CD4-positive, CD25-positive, alpha-beta regulatory T cell (primary cell): ENCODE data around the gene FCN1. TPM values are rescaled to one million over a fixed set of nuclear protein-coding genes. Genes with fewer than 3 reads are reported as not detected.

ENCODE experiments used
- ATAC-seq, 2 donors: fragments of 150-1000 bp; cut with Tn5 transposase; one replicate each; pipeline ENCODE4 v1.10.0; 2021; ENCODE audit warnings: low read depth in 2 of 2, moderate number of reproducible peaks in 2 of 2, moderate library complexity in 1 of 2
- DNase-seq, 3 donors: peaks; one replicate each; pipeline versions ENCODE4 v3.0.0 to v3.0.0-alpha.2; 2012 to 2022; ENCODE audit warnings: mixed read lengths in 1 of 3
- H3K27ac ChIP-seq: one replicate; pipeline ENCODE4 v1.7.0; 2013; ENCODE audit warnings: mild to moderate bottlenecking, low read length; ENCODE audit not compliant: insufficient read depth, poor library complexity, severe bottlenecking
- H3K27me3 ChIP-seq: one replicate; pipeline ENCODE4 v1.7.0; 2013; ENCODE audit warnings: low read length; ENCODE audit not compliant: control insufficient read depth, insufficient read depth
- H3K36me3 ChIP-seq: one replicate; pipeline ENCODE4 v1.7.0; 2013; ENCODE audit warnings: mild to moderate bottlenecking, low read length, moderate library complexity; ENCODE audit not compliant: control insufficient read depth, insufficient read depth
- H3K4me1 ChIP-seq: 2 replicates; pipeline ENCODE4 v1.7.0; 2013; ENCODE audit warnings: mild to moderate bottlenecking, low read length; ENCODE audit not compliant: insufficient read depth, control insufficient read depth, poor library complexity, severe bottlenecking
- H3K4me3 ChIP-seq: one replicate; pipeline ENCODE4 v1.7.0; 2013; ENCODE audit warnings: low read depth, mild to moderate bottlenecking, low read length, moderate library complexity
- H3K9me3 ChIP-seq, 2 experiments: 1 replicate in 1 of 2; 2 replicates in 1 of 2; pipeline ENCODE4 v1.7.0; 2013; ENCODE audit warnings: low read length in 2 of 2, mild to moderate bottlenecking in 1 of 2, moderate library complexity in 1 of 2; ENCODE audit not compliant: control insufficient read depth in 2 of 2
- H3K27ac Mint-ChIP-seq, 3 donors: one replicate each; pipeline ENCODE4 v1.8.0; 2020 to 2022; ENCODE audit warnings: mild to moderate bottlenecking in 3 of 3, mixed read lengths in 3 of 3, moderate library complexity in 2 of 3
- H3K27me3 Mint-ChIP-seq: one replicate; pipeline ENCODE4 v1.8.0; 2022; ENCODE audit warnings: mild to moderate bottlenecking, mixed read lengths
- H3K36me3 Mint-ChIP-seq: one replicate; pipeline ENCODE4 v1.8.0; 2020; ENCODE audit warnings: mixed read lengths
- H3K4me1 Mint-ChIP-seq, 4 donors: one replicate each; pipeline ENCODE4 v1.8.0; 2020 to 2022; ENCODE audit warnings: mixed read lengths in 4 of 4, mild to moderate bottlenecking in 1 of 4
- H3K4me3 Mint-ChIP-seq, 4 donors: one replicate each; pipeline ENCODE4 v1.8.0; 2020 to 2022; ENCODE audit warnings: mild to moderate bottlenecking in 4 of 4, mixed read lengths in 4 of 4, moderate library complexity in 3 of 4
- H3K9me3 Mint-ChIP-seq, 7 donors: one replicate each; pipeline ENCODE4 v1.8.0; 2020 to 2022; ENCODE audit warnings: mixed read lengths in 7 of 7, mild to moderate bottlenecking in 3 of 7, moderate library complexity in 2 of 7
- polyA plus RNA-seq, 4 donors: library from polyadenylated mRNA; unstranded; fragments of 300-500 nt; fragmentation: Illumina TruSeq; gene quantifications; one replicate each; pipeline ENCODE4 v1.2.3, GENCODE V29; 2021
- total RNA-seq: library from RNA; stranded (reverse); gene quantifications from one replicate; pipeline ENCODE4 v1.2.3, GENCODE V29; 2022

Gene FCN1
- total and polyA plus RNA-seq, 5 donors from 2014 or later = 0.72 to 7.1 (median 2.1) TPM; not detected in 2

- Mint-ChIP-seq H3K27ac (no peak overlapping the region), H3K4me1 (no peaks in the 10 kb centered on the region), H3K9me3 (peaks cover 0 to 5% (median 0%) of the 10 kb centered on the region in 7 donors), H3K4me3 (no peak overlapping the region), H3K36me3 (no peaks in the 10 kb centered on the region), H3K27me3 (no peaks in the 10 kb centered on the region)
- H3K9me3 ChIP-seq = no peaks in the 10 kb centered on the region
- no peaks in the 10 kb centered on the region for H3K36me3 ChIP-seq
- no peaks in the 10 kb centered on the region for H3K27me3 ChIP-seq
- no peak for ATAC-seq
- H3K4me3 ChIP-seq = no peak overlapping the region
- no peak for DNase-seq
- H3K27ac ChIP-seq = no peak overlapping the region
- H3K4me1 ChIP-seq = no peaks in the 10 kb centered on the region
These were observed 32.1 kb upstream of the FCN1 start for GRCh38 chr9:134949681-134950385.

GRCh38 chr9:134948149-134948548 is 30.4 kb upstream of the FCN1 start:
- Mint-ChIP-seq H3K27me3 (no peaks in the 10 kb centered on the region), H3K9me3 (peaks cover 0 to 5% (median 0%) of the 10 kb centered on the region in 7 donors), H3K36me3 (no peaks in the 10 kb centered on the region), H3K27ac (no peak overlapping the region), H3K4me1 (no peaks in the 10 kb centered on the region), H3K4me3 (no peak overlapping the region)
- DNase-seq (no peak), ATAC-seq (no peak)
- no peak overlapping the region for H3K27ac ChIP-seq
- no peaks in the 10 kb centered on the region for H3K36me3 ChIP-seq
- H3K4me1 ChIP-seq = no peaks in the 10 kb centered on the region
- no peaks in the 10 kb centered on the region for H3K9me3 ChIP-seq
- H3K4me3 ChIP-seq = no peak overlapping the region
- no peaks in the 10 kb centered on the region for H3K27me3 ChIP-seq

GRCh38 chr9:134947265-134947955 is 29.7 kb upstream of the FCN1 start:
- ATAC-seq (no peak), DNase-seq (no peak)
- H3K4me3 ChIP-seq = no peak overlapping the region
- no peak overlapping the region for H3K4me3 Mint-ChIP-seq
- H3K4me1 Mint-ChIP-seq = no peaks in the 10 kb centered on the region
- H3K27ac Mint-ChIP-seq = no peak overlapping the region
- H3K4me1 ChIP-seq = no peaks in the 10 kb centered on the region
- H3K36me3 ChIP-seq = no peaks in the 10 kb centered on the region
- H3K9me3 ChIP-seq = no peaks in the 10 kb centered on the region
- H3K9me3 Mint-ChIP-seq = peaks cover 0 to 5% (median 0%) of the 10 kb centered on the region in 7 donors
- H3K36me3 Mint-ChIP-seq = no peaks in the 10 kb centered on the region
- H3K27me3 Mint-ChIP-seq = no peaks in the 10 kb centered on the region
- no peaks in the 10 kb centered on the region for H3K27me3 ChIP-seq
- H3K27ac ChIP-seq = no peak overlapping the region

GRCh38 chr9:134946663-134947062 is 29.0 kb upstream of the FCN1 start:
- H3K27ac ChIP-seq = no peak overlapping the region
- no peaks in the 10 kb centered on the region for H3K27me3 ChIP-seq
- no peak overlapping the region for H3K27ac Mint-ChIP-seq
- no peaks in the 10 kb centered on the region for H3K36me3 ChIP-seq
- no peak for ATAC-seq
- no peaks in the 10 kb centered on the region for H3K36me3 Mint-ChIP-seq
- H3K9me3 Mint-ChIP-seq = peaks cover 0 to 2% (median 0%) of the 10 kb centered on the region in 7 donors
- no peak for DNase-seq
- no peaks in the 10 kb centered on the region for H3K27me3 Mint-ChIP-seq
- no peak overlapping the region for H3K4me3 Mint-ChIP-seq
- H3K4me3 ChIP-seq = no peak overlapping the region
- no peaks in the 10 kb centered on the region for H3K4me1 Mint-ChIP-seq
- H3K9me3 ChIP-seq = no peaks in the 10 kb centered on the region
- no peaks in the 10 kb centered on the region for H3K4me1 ChIP-seq

GRCh38 chr9:134945509-134946275 is 28.0 kb upstream of the FCN1 start:
- Mint-ChIP-seq H3K4me1 (no peaks in the 10 kb centered on the region), H3K27ac (no peak overlapping the region), H3K9me3 (peaks cover 0 to 2% (median 0%) of the 10 kb centered on the region in 7 donors), H3K36me3 (no peaks in the 10 kb centered on the region), H3K4me3 (no peak overlapping the region), H3K27me3 (no peaks in the 10 kb centered on the region)
- Histone ChIP-seq H3K4me1 (no peaks in the 10 kb centered on the region), H3K9me3 (no peaks in the 10 kb centered on the region), H3K27ac (no peak overlapping the region), H3K4me3 (no peak overlapping the region), H3K36me3 (no peaks in the 10 kb centered on the region), H3K27me3 (no peaks in the 10 kb centered on the region)
- ATAC-seq (no peak), DNase-seq (no peak)

- peaks cover 0 to 2% (median 0%) of the 10 kb centered on the region in 7 donors for H3K9me3 Mint-ChIP-seq
- H3K27me3 Mint-ChIP-seq = no peaks in the 10 kb centered on the region
These were observed 27.2 kb upstream of the FCN1 start for GRCh38 chr9:134944916-134945315.

GRCh38 chr9:134944351-134944802 is 26.7 kb upstream of the FCN1 start:
- no peak overlapping the region for H3K4me3 ChIP-seq
- no peaks in the 10 kb centered on the region for H3K4me1 Mint-ChIP-seq

More at GRCh38 chr9:134944916-134945315, 27.2 kb upstream of the FCN1 start:
- no peak overlapping the region for H3K4me3 Mint-ChIP-seq
- H3K36me3 ChIP-seq = no peaks in the 10 kb centered on the region
- ATAC-seq (no peak), DNase-seq (no peak)
- H3K36me3 Mint-ChIP-seq = no peaks in the 10 kb centered on the region
- no peaks in the 10 kb centered on the region for H3K4me1 Mint-ChIP-seq
- H3K9me3 ChIP-seq = no peaks in the 10 kb centered on the region
- no peaks in the 10 kb centered on the region for H3K4me1 ChIP-seq
- H3K27ac ChIP-seq = no peak overlapping the region
- no peaks in the 10 kb centered on the region for H3K27me3 ChIP-seq
- no peak overlapping the region for H3K4me3 ChIP-seq
- no peak overlapping the region for H3K27ac Mint-ChIP-seq

More at GRCh38 chr9:134944351-134944802, 26.7 kb upstream of the FCN1 start:
- H3K27me3 ChIP-seq = no peaks in the 10 kb centered on the region
- H3K36me3 ChIP-seq = no peaks in the 10 kb centered on the region
- no peaks in the 10 kb centered on the region for H3K9me3 ChIP-seq
- ATAC-seq = no peak
- no peak overlapping the region for H3K27ac ChIP-seq
- Mint-ChIP-seq H3K9me3 (peaks cover 0 to 2% (median 0%) of the 10 kb centered on the region in 7 donors), H3K4me3 (no peak overlapping the region), H3K36me3 (no peaks in the 10 kb centered on the region), H3K27ac (peak overlapping the region in 1 of 3 donors; percentile 54), H3K27me3 (peaks cover 2% of the 10 kb centered on the region)
- no peaks in the 10 kb centered on the region for H3K4me1 ChIP-seq
- no peak for DNase-seq
